NOMO-1 treated with DMSO at 0.1 percent for 48 hours (cell line): ENCODE results near the gene SLC22A15.
A peak's percentile ranks its signal among the peaks of the same experiment; 100 is the strongest.
"Not testable (repeated sequence)": the region's sequence is repeated elsewhere in the genome, so short reads cannot be mapped to it uniquely, and the experiment has no call there.

Experiments
- DNase-seq: peaks from one replicate; lab custom pipeline; 2025; ENCODE audit not compliant: unreplicated experiment; lab: John Stamatoyannopoulos, UW

SLC22A15 gene

GRCh38 chr1:115976062-115976920, at the start of gene SLC22A15:
TSS of gene SLC22A15 (plus strand) at chr1:115976513. CDS start at chr1:115976628, 115 bp downstream.
- peak; percentile 97 for DNase-seq

DNA sequence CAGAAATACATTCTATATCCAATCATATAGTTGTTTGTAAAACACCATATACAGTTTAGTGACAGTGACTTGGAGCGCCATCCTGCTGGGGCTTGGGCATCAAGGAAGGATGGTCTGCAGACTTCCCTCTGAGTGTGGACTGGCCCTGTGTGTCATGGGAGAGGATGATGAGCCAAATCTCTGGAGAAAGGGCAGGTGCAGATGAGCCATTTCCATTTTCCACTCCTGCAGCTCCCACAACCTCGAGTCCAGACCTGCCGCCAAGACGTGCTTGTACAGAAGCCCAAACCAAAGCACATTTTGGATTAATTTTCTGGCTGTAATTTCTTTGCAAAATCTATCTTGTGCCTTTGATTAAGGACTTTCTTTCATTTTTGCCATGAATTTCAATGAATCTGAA, 48.3 kb upstream of the SLC22A15 start:
- DNase-seq = no peak

DNA sequence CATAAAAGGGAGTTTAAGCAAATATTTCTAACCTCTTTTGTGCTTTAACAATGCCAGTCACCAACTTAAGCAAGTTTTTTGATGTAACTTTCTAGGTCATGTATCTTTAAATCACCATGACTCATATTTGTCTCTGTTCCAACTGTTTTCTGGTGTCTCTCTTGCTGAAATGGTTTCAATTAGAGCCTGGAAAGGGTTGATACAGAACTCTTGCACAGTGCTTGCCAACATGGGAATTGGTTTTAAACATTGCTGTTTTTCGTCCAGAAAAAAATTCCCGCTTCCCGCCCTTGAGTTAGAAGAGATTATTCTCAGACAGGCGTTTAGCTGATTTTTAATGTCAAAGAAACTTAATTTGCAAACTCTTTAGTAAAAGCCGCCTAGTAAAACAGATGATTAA, 46.4 kb upstream of the SLC22A15 start:
- DNase-seq = no peak

DNA sequence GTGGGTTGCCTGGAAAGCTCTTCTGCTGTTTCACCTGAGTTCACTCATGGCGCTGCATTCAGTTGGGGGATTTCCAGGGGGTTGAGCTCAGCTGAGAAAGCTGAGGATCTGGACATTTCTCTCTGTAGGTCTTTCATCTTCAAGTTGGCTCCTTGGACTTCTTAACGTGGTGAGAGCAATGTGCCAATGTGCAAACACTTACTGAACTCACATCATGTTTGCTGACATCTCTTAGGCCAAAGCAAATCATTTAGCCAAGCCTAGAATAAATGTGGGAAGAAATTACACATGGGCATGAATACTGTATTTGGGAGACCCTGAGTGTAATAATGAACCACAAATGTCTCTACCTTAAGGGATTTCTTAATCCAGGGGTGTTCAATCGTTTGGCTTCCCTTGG, 42.7 kb upstream of the SLC22A15 start:
- no peak for DNase-seq

DNA sequence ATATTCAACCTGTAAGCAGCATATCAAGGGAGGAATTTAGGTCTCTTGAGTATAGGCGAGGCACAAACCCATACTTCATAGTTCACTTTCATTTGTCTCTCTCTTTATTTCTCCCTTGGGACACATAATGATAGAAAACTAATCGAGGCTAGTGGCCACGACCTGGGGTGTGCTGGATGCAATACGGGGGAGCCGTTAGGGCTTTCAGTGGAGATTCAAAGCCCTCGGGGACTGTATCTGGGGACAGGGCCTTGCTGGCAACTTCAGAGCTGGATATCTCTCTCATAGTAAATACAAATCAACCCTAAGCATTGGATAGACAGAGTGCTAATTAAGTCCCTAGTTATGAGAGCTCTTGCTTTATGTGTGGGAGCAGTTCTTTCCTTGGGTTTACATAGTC, 36.9 kb upstream of the SLC22A15 start:
- no peak for DNase-seq

GRCh38 chr1:115946116-115946515, 30.2 kb upstream of the SLC22A15 start:
- DNase-seq = no peak

DNA sequence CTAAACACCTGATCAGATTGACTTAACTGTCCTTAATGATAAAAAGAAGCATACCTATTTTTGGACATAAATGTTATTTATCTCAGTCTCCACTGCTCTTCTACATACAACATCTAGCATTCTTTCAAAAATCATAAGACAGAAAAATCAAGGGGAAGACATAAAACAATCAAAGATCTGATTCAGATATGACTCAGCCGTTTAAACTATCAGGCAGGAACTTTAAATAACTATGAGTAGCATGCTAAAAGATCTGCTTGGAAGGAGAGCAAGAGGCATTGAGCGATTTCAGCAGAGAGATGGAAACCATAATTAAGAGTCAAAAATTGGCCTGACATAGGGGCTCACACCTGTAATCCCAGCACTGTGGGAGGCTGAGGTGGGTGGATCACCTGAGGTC, 27.2 kb upstream of the SLC22A15 start:
- no peak for DNase-seq

DNA sequence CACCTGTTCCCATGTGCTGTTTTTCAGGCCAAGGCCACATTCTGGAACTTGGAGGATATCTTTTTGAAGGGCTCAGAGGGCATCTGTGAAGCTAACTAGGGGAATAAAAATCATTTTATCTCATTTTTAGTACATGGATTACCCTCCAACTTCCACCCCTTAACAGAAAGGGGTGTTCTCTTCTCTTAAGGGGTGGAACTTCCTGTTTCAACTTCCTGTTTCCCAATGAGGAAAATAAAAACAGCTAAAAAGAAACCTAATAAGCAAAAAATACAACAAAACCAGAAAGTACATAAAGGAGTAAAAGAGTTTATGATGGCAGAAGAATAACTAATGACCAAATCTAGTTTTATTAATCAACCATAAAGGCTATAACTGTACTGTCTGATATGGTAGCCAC, 24.8 kb upstream of the SLC22A15 start:
- DNase-seq = peak; percentile 45

- DNase-seq = no peak
These were observed 23.8 kb upstream of the SLC22A15 start for GRCh38 chr1:115952547-115952946.

GRCh38 chr1:115953180-115953579, 23.1 kb upstream of the SLC22A15 start:
- DNase-seq = no peak

- no peak for DNase-seq
These were observed 21.6 kb upstream of the SLC22A15 start for GRCh38 chr1:115954684-115955083.

DNA sequence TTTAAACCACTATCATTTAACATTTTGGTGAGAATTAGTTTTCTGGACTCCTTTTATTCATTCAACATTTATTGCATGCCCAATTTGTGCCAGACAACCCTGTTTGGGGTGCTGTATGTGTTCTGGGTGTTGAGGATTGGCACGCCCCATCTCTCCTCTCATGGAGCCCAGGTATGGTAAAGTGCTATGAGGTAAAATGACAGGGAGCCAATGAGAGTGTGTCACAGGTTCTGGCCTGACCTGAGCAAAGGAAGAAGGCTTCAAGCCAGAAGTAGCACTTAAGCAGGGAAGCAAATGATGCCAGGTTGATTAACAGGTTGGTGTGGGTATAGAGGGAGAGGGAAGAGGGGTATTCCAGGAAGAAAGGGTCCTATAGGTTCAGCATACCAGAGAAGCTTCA, 21.1 kb upstream of the SLC22A15 start:
- no peak for DNase-seq

DNA sequence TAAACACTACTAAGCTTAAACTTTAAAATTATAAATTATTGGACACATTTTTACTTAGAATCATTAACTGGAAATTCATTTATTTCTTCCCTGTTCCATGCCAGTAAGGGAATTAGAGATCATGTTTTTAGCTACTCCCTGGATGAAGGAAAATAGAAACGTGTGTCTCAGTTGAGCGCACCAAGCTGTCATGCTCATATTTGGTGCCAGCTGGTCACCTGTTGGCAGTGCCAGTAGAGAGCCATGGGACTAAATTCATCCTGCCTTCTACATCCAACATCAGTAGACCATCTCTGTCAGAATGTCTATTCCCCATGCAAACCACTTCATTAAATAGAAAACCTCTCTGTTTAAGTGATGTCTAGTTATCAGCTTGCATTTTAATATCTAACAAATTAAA, 17.4 kb upstream of the SLC22A15 start:
- DNase-seq = no peak

- DNase-seq = peak; percentile 65
These were observed 6.8 kb upstream of the SLC22A15 start for GRCh38 chr1:115969509-115969908.

- not testable (repeated sequence) for DNase-seq
These were observed 4.5 kb upstream of the SLC22A15 start for GRCh38 chr1:115971778-115972177.

GRCh38 chr1:115973154-115973553, 3.2 kb upstream of the SLC22A15 start:
- DNase-seq = no peak

- no peak for DNase-seq
These were observed 698 bp upstream of the SLC22A15 start for GRCh38 chr1:115975569-115976061.

DNA sequence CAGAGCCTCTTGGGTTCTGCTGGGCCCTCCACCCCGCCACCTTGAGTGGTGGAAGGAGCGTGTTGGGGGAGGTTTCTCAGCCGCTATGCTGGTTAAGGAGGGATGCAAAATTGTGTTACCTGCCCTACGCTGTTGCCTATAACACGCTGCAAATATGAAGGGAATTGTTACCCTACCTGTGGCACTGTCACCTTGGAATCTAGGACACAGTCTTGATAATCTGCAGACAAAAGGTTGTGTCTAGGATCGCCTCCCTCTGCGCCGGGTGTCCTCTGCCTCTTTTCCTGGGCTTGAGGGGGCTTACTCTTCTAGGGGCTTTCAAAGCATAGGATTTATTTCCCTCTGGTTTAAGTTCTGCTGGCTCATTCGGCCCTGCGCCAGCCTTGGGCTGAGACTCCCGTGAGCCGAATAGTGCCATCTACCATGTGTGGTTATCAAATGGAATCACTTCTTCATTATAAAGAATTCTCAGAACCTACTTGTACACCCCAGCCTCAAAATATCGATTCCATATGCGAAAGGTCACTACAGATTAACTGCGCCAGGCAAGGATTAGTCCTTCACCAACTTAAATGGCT, 697 bp downstream of the SLC22A15 start:
- peak; percentile 41 for DNase-seq

- DNase-seq = peak; percentile 96
These were observed 1.4 kb downstream of the SLC22A15 start for GRCh38 chr1:115977499-115978258.

DNA sequence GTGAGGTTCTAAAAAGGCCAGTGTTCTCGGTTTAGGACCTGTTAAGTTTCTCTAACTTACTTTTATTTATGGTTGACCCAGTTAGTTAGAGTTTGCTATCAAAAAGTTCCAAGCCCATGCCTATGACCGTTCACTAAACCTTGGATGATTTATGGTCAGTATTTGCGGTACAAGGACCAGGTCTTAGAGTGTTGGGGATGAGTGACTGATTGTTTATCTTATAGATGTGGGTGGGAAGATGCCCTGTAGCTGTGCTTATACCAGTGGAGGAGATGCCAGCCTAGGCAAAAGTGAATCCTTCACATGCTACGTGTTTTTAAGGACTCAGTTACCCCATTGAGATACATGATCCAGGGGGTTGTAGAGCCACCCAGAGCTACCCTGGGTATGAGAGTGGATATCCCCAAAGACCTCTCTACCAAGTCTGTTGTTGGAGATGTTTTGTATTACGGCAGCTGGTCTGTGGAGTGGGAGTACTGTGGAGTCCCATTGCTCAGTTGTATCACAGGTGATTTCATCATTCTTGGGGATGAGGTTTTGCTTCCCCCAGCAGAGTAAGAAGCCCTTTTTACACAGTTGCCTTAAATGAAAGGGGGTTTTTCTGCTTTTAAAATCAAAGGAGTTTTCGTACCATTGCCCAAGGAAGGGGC, 2.1 kb downstream of the SLC22A15 start:
- DNase-seq = peak; percentile 20

DNA sequence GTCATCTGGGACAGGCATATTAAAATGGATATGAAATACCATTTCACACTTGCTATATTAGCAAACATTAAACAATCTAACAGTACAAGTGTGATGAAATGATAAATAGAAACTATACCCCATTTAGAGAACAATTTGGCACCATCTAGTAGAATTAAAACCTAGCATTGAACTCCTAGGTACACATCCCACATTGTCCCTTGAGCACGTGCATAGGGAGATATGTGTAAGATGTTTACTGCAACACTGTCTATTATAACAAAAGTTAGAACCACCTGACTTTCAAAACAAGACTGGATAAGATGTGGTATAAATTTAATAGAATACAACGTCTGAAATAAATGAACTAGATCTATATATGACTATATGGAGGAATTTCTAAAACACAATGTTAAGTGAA, 3.8 kb downstream of the SLC22A15 start:
- no peak for DNase-seq
